Measurements from ENCODE around the gene SSBP2.

DNA sequence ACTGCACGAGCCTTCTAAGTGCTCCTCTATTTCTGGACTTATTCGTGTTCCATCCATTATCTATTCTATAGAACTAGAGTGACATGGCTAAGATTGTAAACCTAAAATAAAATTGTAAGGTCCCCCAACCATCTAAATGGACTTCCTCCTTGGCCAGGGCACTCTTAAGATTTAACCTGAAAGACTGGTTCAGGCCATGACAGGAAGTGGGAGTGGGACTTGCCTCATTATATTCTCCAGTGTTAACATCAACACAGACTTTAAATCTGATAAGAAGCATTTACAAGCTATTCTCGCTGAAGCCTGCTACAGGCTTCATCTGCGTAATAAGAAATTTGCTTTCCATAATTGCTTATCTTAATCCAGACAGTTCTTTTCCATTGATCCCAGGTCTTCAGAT, 117.0 kb downstream of the SSBP2 start:
- TF ChIP-seq, protein P1, sequence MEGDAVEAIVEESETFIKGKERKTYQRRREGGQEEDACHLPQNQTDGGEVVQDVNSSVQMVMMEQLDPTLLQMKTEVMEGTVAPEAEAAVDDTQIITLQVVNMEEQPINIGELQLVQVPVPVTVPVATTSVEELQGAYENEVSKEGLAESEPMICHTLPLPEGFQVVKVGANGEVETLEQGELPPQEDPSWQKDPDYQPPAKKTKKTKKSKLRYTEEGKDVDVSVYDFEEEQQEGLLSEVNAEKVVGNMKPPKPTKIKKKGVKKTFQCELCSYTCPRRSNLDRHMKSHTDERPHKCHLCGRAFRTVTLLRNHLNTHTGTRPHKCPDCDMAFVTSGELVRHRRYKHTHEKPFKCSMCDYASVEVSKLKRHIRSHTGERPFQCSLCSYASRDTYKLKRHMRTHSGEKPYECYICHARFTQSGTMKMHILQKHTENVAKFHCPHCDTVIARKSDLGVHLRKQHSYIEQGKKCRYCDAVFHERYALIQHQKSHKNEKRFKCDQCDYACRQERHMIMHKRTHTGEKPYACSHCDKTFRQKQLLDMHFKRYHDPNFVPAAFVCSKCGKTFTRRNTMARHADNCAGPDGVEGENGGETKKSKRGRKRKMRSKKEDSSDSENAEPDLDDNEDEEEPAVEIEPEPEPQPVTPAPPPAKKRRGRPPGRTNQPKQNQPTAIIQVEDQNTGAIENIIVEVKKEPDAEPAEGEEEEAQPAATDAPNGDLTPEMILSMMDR (IDR thresholded peaks at IDR 0.05) = no peak
- TF ChIP-seq POLR2A (IDR thresholded peaks at IDR 0.05) (no peak), EP300 (IDR thresholded peaks at IDR 0.05) (no peak), POLR2AphosphoS5 (IDR thresholded peaks at IDR 0.05) (no peak)

All from suprapubic skin (tissue), 4 donors.